ENCODE data around the gene CACNA1I.

DNA sequence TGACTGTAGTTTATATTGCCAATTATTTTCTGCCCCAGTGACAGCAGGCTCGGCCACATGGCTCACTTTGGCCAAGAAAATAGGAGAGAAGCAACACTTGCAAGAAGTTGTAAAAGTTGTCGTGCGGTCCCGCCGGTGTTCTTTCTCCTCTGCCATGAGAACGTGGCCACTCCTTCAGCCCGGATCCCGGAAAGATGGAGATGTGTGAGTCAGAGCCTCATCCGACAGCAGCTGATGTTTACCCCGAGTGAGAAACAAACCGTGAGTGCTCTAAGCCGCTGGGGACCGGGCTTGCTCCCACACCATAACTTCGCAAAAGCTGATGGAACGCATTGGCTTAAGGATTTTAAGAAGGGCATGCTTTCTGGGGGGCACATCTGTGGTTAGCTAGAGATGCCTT lies 157.0 kb downstream of the CACNA1I start:
- TF ChIP-seq, protein P1, sequence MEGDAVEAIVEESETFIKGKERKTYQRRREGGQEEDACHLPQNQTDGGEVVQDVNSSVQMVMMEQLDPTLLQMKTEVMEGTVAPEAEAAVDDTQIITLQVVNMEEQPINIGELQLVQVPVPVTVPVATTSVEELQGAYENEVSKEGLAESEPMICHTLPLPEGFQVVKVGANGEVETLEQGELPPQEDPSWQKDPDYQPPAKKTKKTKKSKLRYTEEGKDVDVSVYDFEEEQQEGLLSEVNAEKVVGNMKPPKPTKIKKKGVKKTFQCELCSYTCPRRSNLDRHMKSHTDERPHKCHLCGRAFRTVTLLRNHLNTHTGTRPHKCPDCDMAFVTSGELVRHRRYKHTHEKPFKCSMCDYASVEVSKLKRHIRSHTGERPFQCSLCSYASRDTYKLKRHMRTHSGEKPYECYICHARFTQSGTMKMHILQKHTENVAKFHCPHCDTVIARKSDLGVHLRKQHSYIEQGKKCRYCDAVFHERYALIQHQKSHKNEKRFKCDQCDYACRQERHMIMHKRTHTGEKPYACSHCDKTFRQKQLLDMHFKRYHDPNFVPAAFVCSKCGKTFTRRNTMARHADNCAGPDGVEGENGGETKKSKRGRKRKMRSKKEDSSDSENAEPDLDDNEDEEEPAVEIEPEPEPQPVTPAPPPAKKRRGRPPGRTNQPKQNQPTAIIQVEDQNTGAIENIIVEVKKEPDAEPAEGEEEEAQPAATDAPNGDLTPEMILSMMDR (IDR thresholded peaks at IDR 0.05), result no peak
- TF ChIP-seq POLR2A (IDR thresholded peaks at IDR 0.05), result no peak
- no peak for TF ChIP-seq POLR2AphosphoS5 (IDR thresholded peaks at IDR 0.05)
- TF ChIP-seq EP300 (IDR thresholded peaks at IDR 0.05), result no peak
